ENCODE measurements around the gene OPA3.

The OPA3 gene

GRCh38 chr19:45527731-45528130 is 56.9 kb downstream of the OPA3 start:
- H3K27ac ChIP-seq: peak overlapping the region; percentile 67
- TF ChIP-seq CTCF (IDR thresholded peaks at IDR 0.05) (no peak), ZFX (IDR thresholded peaks at IDR 0.05; ENCODE audit: borderline replicate concordance) (no peak)

- peak overlapping the region; percentile 67 for H3K27ac ChIP-seq
- TF ChIP-seq ZFX (IDR thresholded peaks at IDR 0.05; ENCODE audit: borderline replicate concordance): no peak
- no peak for TF ChIP-seq CTCF (IDR thresholded peaks at IDR 0.05)
Measured at GRCh38 chr19:45526971-45527370, 57.6 kb downstream of the OPA3 start.

DNA sequence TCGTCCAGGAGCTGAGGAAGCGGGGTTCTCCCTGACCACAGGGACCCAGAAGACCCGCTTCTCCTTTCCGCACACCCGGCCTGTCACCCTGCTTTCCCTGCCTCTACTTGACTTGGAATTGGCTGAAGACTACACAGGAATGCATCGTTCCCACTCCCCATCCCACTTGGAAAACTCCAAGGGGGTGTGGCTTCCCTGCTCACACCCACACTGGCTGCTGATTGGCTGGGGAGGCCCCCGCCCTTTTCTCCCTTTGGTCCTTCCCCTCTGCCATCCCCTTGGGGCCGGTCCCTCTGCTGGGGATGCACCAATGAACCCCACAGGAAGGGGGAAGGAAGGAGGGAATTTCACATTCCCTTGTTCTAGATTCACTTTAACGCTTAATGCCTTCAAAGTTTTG is 58.5 kb downstream of the OPA3 start:
- peak overlapping the region; percentile 42 for H3K27ac ChIP-seq

DNA sequence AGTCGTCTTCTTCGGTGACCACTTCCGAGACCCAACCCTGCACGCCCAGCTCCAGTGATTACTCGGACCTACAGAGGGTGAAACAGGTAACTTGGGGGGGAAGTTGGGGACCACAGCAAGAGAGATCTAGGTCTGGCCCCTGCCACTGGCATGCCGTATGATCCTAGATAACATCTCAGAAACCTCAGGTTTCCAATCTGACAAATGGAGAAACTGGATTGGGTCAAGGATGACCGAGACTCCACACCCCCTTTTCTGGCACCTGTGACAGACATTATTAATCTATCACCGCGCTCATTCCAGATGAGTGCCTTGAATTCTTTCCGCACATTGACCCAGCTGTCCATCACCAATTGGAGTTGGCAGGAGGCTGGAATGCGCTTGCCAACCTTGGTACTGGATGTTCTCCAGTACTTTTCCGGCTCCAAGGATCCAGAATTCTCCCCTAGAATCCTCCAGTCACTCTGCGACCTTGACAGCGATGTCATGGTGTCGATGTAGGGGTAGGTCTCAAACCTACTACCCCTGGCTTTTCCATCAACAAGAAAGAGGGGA is 60.0 kb downstream of the OPA3 start:
- 0 out of 2 replicates have a peak overlapping the region, but pooled peaks have one; percentile 13 for H3K27ac ChIP-seq
- TF ChIP-seq ZFX (IDR thresholded peaks at IDR 0.05; ENCODE audit: borderline replicate concordance) (no peak), CTCF (IDR thresholded peaks at IDR 0.05) (no peak)

More for the DNA sequence above, 58.5 kb downstream of the OPA3 start:
- TF ChIP-seq ZFX (IDR thresholded peaks at IDR 0.05; ENCODE audit: borderline replicate concordance): no peak
- no peak for TF ChIP-seq CTCF (IDR thresholded peaks at IDR 0.05)

- TF ChIP-seq ZFX (IDR thresholded peaks at IDR 0.05; ENCODE audit: borderline replicate concordance) (no peak), CTCF (IDR thresholded peaks at IDR 0.05) (peak; percentile 96)
- H3K27ac ChIP-seq: no peak overlapping the region
Measured at GRCh38 chr19:45523642-45524256, 60.9 kb downstream of the OPA3 start.

GRCh38 chr19:45522010-45522941 is 62.3 kb downstream of the OPA3 start:
- no peak overlapping the region for H3K27ac ChIP-seq
- no peak for TF ChIP-seq ZFX (IDR thresholded peaks at IDR 0.05; ENCODE audit: borderline replicate concordance)
- no peak for TF ChIP-seq CTCF (IDR thresholded peaks at IDR 0.05)

Data from 22Rv1 (cell line).